ENCODE measurements around the gene ERFL.
A peak's percentile ranks its signal among the peaks of the same experiment; 100 is the strongest.

ERFL gene

GRCh38 chr19:41895745-41896580 lies 32.3 kb downstream of the ERFL start:
- no peak for DNase-seq

DNA sequence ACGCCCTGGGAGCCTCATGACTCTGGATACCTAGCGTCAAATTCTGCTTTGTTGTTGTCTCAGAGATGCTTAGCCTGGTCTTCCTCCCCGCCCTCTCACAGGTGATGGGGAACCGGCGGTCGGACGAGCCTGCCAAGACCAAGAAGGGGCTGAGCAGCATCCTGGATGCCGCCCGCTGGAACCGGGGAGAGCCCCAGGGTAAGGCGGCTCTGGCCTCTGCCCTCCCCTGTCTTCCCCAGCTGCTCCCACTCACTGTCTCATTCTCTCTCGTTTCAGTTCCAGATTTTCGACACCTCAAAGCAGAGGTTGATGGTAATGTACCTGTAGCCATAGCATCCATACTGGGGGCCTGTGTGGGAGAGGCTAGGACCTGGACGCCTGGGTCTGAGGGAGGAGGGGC lies 33.9 kb downstream of the ERFL start:
- no peak for DNase-seq

DNA sequence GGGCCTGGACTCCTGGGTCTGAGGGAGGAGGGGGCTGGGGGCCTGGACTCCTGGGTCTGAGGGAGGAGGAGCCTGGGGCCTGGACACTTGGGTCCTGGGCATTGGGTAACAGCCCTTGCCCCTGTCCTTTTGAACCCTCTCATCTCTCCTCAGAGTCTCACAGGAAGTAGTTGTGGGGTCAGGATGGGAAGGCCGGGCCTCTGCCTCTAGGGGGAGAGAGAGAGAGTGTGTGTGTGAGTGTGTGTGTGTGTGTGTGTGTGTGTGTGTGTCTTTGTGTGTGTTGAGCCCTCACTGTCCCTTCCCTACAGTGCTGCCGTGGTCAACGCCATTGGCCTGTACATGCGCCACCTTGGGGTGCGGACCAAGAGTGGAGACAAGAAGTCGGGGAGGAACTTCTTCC lies 34.4 kb downstream of the ERFL start:
- DNase-seq, result no peak

GRCh38 chr19:41892173-41892902 lies 35.9 kb downstream of the ERFL start:
- no peak for DNase-seq

DNA sequence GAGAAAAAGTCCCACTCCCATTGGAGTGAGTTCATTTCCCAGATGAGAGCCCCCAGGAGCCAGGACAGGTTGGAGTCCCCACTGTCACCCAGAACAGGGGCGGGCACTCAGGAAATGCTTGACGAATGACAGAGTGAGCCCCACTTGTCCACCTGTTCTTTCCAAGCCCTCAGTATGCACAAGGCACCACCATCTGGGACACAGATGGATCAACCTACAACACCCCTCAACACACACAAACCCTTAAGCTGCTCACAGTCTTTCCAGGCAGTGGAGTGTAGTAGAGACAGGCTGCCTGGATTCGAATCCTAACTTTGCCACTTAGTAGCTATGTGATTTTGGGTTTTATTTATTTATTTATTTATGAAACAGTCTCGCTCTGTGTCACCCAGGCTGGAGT lies 37.3 kb downstream of the ERFL start:
- DNase-seq, result no peak

DNA sequence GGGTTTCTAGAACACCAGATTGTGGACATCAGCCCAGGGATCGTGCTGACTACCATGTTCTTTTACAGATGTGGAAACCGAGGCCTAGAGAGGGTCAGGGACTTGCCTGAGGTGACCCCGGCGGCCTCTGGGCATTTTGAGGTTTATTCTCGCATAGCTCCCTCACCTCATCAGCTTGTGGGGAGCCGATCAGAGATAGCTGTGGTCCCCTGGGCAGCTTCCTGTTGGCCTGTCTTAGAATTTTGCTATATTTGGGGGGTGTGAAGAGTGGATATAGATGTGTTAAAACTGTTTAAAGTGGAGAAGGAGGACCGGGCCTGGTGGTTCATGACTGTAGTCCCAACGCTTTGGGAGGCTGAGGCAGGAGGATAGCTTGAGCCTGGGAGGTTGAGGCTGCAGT lies 38.4 kb downstream of the ERFL start:
- DNase-seq, result no peak

DNA sequence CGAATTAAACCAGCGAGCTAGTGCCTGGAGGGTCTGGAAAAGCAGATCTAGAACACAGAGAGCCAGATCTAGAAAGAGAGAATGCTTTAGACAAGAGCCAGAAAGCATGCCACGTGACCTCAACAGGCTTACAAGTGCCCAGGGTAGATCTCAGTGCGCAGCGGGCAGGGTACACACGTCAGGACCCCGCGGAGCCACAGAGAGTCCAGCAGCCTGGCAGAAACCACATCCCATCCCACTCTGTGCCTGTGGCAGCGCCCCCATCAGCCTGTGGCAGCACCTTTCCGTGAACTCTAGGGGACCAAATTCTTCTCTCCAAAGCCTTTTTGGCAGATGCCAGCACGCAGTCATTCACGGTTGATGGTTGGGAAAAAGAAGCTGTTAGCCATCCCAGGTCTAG lies 39.3 kb downstream of the ERFL start:
- no peak for DNase-seq

- DNase-seq, result peak; percentile 48 to 81
These were observed 40.4 kb downstream of the ERFL start for GRCh38 chr19:41887711-41888382.

- no peak for DNase-seq
These were observed 41.2 kb downstream of the ERFL start for GRCh38 chr19:41886761-41887710.

GRCh38 chr19:41883821-41884733 lies 44.2 kb downstream of the ERFL start:
- DNase-seq, result peak; percentile 86 to 99

DNA sequence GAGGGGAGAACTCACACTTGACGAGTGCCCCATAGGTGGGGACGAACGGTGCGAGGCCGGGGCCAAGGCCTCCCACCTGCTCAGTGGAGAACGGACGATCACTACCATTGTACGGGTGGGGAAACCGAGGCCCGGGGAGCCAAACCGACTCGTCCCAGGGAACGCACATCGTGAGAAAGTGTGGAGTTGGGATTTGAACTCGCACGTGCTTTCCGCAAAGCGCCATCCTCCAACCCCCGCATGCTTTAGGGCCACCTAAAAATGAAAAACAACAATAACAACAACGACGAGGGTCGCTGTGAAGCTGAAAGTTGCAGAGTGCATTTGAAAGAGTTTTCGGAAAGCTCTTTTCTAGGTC lies 44.8 kb downstream of the ERFL start:
- DNase-seq, result no peak

- no peak for DNase-seq
These were observed 45.4 kb downstream of the ERFL start, which contains the start of gene ARHGEF1 for GRCh38 chr19:41882568-41883462. TSS of gene ARHGEF1 (plus strand) at chr19:41883184. CDS start at chr19:41888083, 4,899 bp downstream.

- DNase-seq, result no peak
These were observed 47.9 kb downstream of the ERFL start for GRCh38 chr19:41880329-41880708.

GRCh38 chr19:41879670-41880328 lies 48.5 kb downstream of the ERFL start:
- DNase-seq, result no peak

GRCh38 chr19:41879080-41879479 lies 49.2 kb downstream of the ERFL start:
- DNase-seq, result no peak

- DNase-seq, result no peak
These were observed 50.0 kb downstream of the ERFL start for GRCh38 chr19:41877916-41878905.

- no peak for DNase-seq
These were observed 51.1 kb downstream of the ERFL start, which contains the start of gene CD79A for GRCh38 chr19:41876847-41877832. TSS of gene CD79A (plus strand) at chr19:41877279. CDS start at chr19:41877305, 26 bp downstream.

Data from NCI-H187 (cell line).